Measurements from ENCODE around the gene BIN1.

DNA sequence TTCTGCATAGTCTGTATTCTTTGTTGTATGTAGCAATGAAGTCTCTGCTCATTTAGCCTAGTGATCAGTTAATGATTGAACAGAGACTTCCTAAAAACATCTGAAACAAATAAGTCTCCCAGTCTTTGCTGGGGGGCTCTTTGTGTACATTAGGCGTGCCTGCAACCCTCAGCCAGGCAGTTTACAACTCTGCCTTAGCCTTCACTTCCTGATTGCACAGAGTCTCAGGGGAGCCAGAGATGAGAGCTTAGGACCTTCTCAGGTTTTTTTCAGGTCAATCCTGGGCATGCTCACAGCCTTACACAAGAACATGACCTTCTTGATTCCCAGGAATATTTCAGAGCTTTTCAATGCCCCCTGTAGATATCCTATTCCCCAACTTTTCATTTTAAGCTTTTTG, 44.0 kb upstream of the BIN1 start:
- no peak for TF ChIP-seq EP300 (IDR thresholded peaks at IDR 0.05)
- TF ChIP-seq, protein P1, sequence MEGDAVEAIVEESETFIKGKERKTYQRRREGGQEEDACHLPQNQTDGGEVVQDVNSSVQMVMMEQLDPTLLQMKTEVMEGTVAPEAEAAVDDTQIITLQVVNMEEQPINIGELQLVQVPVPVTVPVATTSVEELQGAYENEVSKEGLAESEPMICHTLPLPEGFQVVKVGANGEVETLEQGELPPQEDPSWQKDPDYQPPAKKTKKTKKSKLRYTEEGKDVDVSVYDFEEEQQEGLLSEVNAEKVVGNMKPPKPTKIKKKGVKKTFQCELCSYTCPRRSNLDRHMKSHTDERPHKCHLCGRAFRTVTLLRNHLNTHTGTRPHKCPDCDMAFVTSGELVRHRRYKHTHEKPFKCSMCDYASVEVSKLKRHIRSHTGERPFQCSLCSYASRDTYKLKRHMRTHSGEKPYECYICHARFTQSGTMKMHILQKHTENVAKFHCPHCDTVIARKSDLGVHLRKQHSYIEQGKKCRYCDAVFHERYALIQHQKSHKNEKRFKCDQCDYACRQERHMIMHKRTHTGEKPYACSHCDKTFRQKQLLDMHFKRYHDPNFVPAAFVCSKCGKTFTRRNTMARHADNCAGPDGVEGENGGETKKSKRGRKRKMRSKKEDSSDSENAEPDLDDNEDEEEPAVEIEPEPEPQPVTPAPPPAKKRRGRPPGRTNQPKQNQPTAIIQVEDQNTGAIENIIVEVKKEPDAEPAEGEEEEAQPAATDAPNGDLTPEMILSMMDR (IDR thresholded peaks at IDR 0.05): no peak

Measured in gastroesophageal sphincter (tissue), 3 donors.